Esophagus (tissue), 2 donors: ENCODE data around the gene PI4KA. TPM values are rescaled to one million over a fixed set of nuclear protein-coding genes. Genes with fewer than 3 reads are reported as not detected.
"Not testable (repeated sequence)": the region's sequence is repeated elsewhere in the genome, so short reads cannot be mapped to it uniquely, and the experiment has no call there.

ENCODE experiments used
- H3K27ac ChIP-seq, 2 donors: one replicate each; pipeline ENCODE4 v1.5.1; 2013; ENCODE audit warnings: low read depth in 2 of 2, mild to moderate bottlenecking in 2 of 2, inconsistent platforms in 1 of 2, low read length in 1 of 2, moderate library complexity in 1 of 2
- H3K27me3 ChIP-seq, 2 donors: one replicate each; pipeline ENCODE4 v1.6.1; 2013; ENCODE audit warnings: low read length in 2 of 2, control low read depth in 1 of 2, mild to moderate bottlenecking in 1 of 2; ENCODE audit not compliant: insufficient read depth in 2 of 2, control insufficient read depth in 1 of 2
- H3K36me3 ChIP-seq, 2 donors: one replicate each; pipeline ENCODE4 v1.6.1; 2013; ENCODE audit warnings: low read length in 1 of 2; ENCODE audit not compliant: control insufficient read depth in 2 of 2, insufficient read depth in 2 of 2
- H3K4me1 ChIP-seq, 2 donors: one replicate each; pipeline ENCODE4 v1.6.1; 2013; ENCODE audit warnings: low read length in 1 of 2; ENCODE audit not compliant: control insufficient read depth in 2 of 2, insufficient read depth in 2 of 2
- H3K4me3 ChIP-seq, 2 donors: one replicate each; pipeline ENCODE4 v1.5.1; 2013; ENCODE audit warnings: low read length in 2 of 2, mild to moderate bottlenecking in 2 of 2, low read depth in 1 of 2, moderate library complexity in 1 of 2
- H3K9me3 ChIP-seq, 2 donors: one replicate each; pipeline ENCODE4 v1.6.1; 2013; ENCODE audit warnings: mild to moderate bottlenecking in 2 of 2, low read depth in 1 of 2, low read length in 1 of 2, moderate library complexity in 1 of 2; ENCODE audit not compliant: control insufficient read depth in 2 of 2, insufficient read depth in 1 of 2
- WGBS, 2 donors: extraction: QIAGEN DNeasy Blood & Tissue Kit; methylation state at CpG; one replicate each; pipeline ENCODE4 v1.1.7; 2013; 5-methylcytosine and 5-hydroxymethylcytosine counted together
- polyA plus RNA-seq, 2 donors: library from polyadenylated mRNA; stranded (reverse); fragments of 200-250 nt; gene quantifications; one replicate each; pipeline ENCODE4 v1.2.3, GENCODE V29; 2013
- donor health status: healthy with polysubstance abuse.
- donor health status: Bipolar disorder and iron deficiency.

PI4KA gene
- polyA plus RNA-seq, 2 donors, result 21.4 to 22.8 TPM

- H3K4me3 ChIP-seq, H3K4me1 ChIP-seq, H3K9me3 ChIP-seq, H3K27ac ChIP-seq, H3K36me3 ChIP-seq, H3K27me3 ChIP-seq: not testable (repeated sequence)
- WGBS, 2 donors, result 92 to 93% methylated on average over 2 to 3 of the region's 4 CpGs
These were observed 162.6 kb downstream of the PI4KA start for GRCh38 chr22:20696056-20696455.

DNA sequence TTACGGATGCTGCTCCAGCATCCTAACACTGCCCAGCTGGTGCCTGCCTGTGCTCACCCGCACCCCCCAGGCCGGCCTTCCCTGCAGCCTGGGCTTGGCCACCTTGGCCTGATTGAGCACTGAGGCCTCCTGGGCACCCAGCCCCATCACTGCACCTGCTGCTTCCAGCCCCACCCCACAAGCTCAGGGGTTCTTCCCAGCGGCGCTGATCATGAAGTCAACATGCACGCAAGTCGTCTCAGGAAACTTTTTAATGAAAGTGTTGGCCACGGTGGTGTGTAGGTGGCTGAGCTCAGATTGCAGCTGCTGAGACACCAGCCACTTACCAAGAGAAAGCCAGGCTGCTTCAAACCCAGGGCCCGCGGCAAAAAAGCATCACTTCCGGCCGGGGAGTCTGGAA lies 163.4 kb downstream of the PI4KA start:
- not testable (repeated sequence) for H3K36me3 ChIP-seq, H3K9me3 ChIP-seq, H3K4me1 ChIP-seq, H3K4me3 ChIP-seq, H3K27me3 ChIP-seq, H3K27ac ChIP-seq
- WGBS, 2 donors, result 77 to 79% methylated on average over 7 to 11 of the region's 12 CpGs

DNA sequence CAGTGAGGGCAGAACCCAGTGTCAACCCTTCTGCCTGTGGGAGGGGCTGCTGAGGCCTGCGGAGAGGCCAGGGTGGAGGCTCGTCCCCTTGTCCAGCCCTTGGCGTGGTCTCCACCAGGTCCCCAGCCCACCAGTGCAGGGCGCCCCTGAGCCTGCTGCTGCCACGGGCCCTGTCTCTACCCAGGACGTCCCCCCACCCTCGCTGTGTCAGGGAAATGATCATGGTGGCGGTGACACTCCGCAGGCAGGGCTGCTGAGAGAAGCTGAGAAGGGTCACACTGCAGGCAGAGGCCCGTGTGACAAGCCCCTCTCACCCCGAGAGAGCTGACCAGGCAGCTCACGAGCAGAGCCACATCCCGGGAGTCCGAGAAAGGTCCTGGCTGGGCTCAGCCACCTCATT lies 164.4 kb downstream of the PI4KA start:
- not testable (repeated sequence) for H3K4me1 ChIP-seq, H3K27ac ChIP-seq, H3K4me3 ChIP-seq, H3K36me3 ChIP-seq, H3K27me3 ChIP-seq, H3K9me3 ChIP-seq
- 88 to 94% methylated on average over 6 to 7 of the region's 14 CpGs for WGBS, 2 donors

DNA sequence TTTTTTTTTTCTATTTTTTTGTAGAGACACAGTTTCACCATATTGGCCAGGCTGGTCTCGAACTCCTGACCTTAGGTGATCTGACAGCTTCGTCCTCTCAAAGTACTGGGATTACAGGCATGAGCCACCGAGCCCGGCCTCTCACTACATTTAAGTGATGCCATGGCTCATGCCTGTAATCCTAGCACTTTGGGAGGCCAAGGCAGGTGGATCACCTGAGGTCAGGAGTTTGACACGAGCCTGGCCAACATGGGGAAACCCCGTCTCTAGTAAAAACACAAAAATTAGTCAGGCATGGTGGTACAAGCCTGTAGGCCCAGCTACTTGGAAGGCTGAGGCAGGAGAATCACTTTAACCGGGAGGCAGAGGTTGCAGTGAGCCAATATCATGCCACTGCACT lies 165.7 kb downstream of the PI4KA start:
- H3K27me3 ChIP-seq, H3K4me1 ChIP-seq, H3K36me3 ChIP-seq, H3K9me3 ChIP-seq, H3K27ac ChIP-seq, H3K4me3 ChIP-seq: not testable (repeated sequence)
- 78 to 82% methylated on average over 6 to 7 of the region's 7 CpGs for WGBS, 2 donors

DNA sequence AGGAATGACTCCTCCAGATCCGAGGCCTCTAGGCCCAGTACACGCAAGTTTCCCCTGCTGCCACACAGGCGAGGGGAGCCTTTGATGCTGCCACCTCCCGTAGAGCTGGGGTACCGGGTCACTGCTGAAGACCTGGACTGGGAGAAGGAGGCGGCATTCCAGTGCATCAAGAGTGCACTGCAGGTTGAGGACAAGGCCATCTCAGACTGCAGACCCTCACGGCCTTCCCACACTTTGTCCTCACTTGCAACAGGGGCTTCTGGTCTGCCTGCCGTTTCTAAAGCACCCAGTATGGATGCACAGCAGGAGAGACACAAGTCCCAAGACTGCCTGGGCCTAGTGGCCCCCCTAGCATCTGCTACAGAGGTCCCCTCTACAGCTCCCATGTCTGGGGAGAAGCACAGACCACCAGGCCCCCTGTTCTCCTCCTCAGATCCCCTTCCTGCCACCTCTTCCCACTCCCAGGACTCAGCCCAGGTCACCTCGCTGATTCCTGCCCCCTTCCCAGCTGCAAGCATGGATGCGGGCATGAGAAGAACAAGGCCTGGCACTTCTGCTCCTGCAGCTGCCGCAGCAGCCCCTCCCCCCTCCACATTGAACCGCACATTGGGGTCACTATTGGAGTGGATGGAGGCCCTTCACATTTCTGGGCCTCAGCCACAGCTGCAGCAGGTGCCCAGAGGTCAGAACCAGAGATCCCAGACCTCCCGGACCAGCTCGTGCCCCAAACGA lies 167.9 kb downstream of the PI4KA start:
- H3K27me3 ChIP-seq, H3K4me3 ChIP-seq, H3K27ac ChIP-seq, H3K4me1 ChIP-seq, H3K9me3 ChIP-seq, H3K36me3 ChIP-seq: not testable (repeated sequence)
- 93 to 94% methylated on average over 14 to 15 of the region's 15 CpGs for WGBS, 2 donors

DNA sequence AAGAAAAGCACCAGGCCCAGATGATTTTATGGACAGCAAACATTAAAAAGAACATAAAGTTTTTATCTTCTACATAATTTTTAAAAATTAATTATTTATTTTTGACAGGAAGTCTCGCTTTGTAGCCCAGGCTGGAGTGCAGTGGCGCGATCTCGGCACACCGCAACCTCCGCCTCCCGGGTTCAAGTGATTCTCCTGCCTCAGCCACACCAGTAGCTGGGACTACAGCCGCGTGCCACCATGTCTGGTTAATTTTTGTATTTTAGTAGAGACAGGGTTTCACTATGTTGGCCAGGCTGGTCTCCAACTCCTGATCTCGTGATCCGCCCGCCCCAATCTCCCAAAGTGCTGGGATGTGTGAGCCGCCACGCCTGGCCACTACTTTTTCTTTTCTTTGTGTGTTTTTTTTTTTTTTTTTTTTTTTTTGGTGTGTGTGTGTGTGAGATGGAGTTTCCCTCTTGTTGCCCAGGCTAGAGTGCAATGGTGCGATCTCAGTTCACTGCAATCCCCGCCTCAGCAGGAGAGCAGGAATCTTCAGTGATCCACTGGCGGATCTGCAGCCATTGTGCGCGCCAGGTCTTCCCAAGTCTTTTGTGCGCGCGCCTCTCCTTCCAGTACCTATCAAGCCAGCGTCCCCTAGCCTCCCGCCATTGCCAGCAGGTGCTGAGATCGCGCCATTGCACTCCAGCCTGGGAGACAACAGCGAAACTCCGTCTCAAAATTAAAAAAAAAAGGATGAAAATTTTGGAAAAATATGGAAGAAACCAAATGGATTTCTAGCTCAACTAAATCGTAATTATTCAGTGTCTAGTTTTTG lies 171.0 kb downstream of the PI4KA start:
- H3K4me1 ChIP-seq, H3K27ac ChIP-seq, H3K4me3 ChIP-seq, H3K36me3 ChIP-seq, H3K27me3 ChIP-seq, H3K9me3 ChIP-seq: not testable (repeated sequence)
- 94 to 96% methylated on average over 29 of the region's 29 CpGs for WGBS, 2 donors

DNA sequence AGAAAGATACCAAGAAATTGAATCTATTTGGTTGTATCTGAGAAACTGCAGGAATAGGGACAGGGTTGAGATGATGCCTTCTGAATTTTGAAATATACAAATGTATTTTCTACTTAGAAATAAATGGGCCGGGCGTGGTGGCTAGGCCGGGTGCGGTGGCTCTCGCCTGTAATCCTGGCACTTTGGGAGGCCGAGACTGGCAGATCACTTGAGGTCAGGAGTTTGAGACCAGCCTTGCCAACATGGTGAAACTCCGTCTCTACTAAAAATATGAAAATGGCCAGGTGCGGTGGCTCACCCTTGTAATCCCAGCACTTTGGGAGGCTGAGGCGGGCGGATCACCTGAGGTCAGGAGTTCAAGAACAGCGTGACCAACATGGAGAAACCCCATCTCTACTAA lies 172.8 kb downstream of the PI4KA start:
- not testable (repeated sequence) for H3K36me3 ChIP-seq, H3K9me3 ChIP-seq, H3K27ac ChIP-seq, H3K4me1 ChIP-seq, H3K27me3 ChIP-seq, H3K4me3 ChIP-seq
- 94 to 95% methylated on average over 11 of the region's 11 CpGs for WGBS, 2 donors

GRCh38 chr22:20678792-20679435 lies 179.7 kb downstream of the PI4KA start:
- not testable (repeated sequence) for H3K27ac ChIP-seq, H3K27me3 ChIP-seq, H3K4me1 ChIP-seq, H3K36me3 ChIP-seq, H3K4me3 ChIP-seq, H3K9me3 ChIP-seq
- WGBS, 2 donors, result 90 to 95% methylated on average over 13 of the region's 13 CpGs

GRCh38 chr22:20677684-20678242 lies 180.8 kb downstream of the PI4KA start:
- H3K27ac ChIP-seq, result no peak overlapping the region
- H3K9me3 ChIP-seq, result no peaks in the 10 kb centered on the region
- 72 to 80% methylated on average over 2 of the region's 2 CpGs for WGBS, 2 donors
- H3K4me3 ChIP-seq, result no peak overlapping the region
- no peaks in the 10 kb centered on the region for H3K36me3 ChIP-seq
- no peaks in the 10 kb centered on the region for H3K27me3 ChIP-seq
- H3K4me1 ChIP-seq, result no peaks in the 10 kb centered on the region
